ENCODE results near the gene LASP1.

Gene LASP1

DNA sequence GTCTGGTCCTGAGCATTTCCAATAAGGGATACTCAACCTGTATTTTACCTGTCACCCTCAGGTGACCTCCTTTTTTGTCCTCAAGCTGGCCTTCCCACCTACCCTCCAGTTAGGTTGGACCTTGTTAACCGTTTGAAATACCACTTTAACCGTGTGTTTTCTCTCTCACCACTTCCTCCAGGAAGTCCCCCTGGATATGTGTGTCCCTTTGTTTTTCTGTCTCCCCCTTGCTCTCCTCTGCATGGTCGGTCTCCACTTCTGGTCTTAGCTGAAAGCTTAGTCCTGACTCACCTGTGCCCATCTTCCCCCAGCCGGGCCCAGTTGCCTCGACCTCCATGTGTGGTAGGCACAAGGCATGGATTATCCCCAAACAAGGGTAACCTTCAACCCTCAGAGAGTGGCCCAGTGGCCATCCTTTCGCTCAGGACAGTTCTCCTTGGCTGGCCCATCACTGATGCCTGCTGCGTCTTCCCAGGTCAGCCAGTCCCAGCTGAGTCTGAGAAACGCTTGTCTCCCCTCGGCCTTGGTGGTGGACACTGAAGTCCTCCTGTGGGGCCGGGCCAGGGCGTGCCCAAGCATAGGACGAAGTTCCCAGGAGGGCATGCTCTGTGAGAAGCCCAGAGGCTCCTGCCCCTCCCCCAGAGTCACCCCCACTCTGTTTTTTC is 20.0 kb downstream of the LASP1 start:
- DNase-seq = no peak

GRCh38 chr17:38890410-38890746 is 20.5 kb downstream of the LASP1 start:
- DNase-seq = no peak

- no peak for DNase-seq
These were observed 21.6 kb downstream of the LASP1 start for GRCh38 chr17:38891441-38891840.

GRCh38 chr17:38892083-38892482 is 22.2 kb downstream of the LASP1 start:
- DNase-seq = no peak

GRCh38 chr17:38892620-38893019 is 22.8 kb downstream of the LASP1 start:
- DNase-seq = no peak

- DNase-seq = no peak
These were observed 23.3 kb downstream of the LASP1 start for GRCh38 chr17:38893113-38893512.

DNA sequence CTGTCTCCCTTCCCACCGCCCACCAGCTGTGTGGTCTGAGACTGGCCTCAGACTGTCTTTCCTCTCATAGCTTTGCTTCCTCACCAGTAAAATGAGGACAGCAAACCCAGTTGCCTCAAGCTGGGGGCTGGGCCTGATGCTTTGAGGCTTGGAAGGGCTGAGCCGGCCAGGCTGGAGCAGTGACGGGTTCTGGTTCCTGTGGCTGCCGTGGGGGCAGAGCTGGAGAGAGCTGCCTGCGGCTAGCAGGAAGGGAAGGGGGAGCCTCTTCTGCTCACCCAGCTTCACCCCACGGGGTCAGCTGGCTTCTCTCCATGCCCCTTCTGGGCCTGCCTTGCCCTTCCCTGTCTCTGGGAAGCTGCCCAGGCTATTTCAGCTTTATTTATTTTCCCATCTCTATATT is 23.7 kb downstream of the LASP1 start:
- peak in 1 of 2 donors; percentile 30 for DNase-seq

GRCh38 chr17:38894276-38894675 is 24.4 kb downstream of the LASP1 start:
- no peak for DNase-seq

GRCh38 chr17:38896346-38896954 is 26.6 kb downstream of the LASP1 start:
- no peak for DNase-seq

DNA sequence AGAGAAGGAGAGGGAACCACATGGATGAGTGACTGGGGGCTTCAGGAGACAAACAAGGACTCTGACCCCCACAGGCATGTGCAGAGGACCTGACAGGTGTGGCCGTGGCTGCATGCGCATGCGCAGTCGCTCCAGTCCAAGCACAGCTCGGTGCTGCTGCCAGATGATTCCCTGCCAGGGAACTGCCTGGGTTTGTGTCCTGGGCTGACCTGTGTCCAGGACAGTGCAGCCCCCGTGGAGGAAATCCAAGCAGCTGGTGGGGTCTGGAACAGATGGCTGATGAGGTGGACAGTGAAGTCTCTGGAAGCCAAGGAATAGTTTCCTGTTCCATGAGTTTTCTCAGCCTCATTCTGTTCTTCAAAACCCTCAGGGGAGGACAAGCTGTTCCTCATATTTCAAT is 27.3 kb downstream of the LASP1 start:
- DNase-seq = no peak

GRCh38 chr17:38897671-38898290 is 27.9 kb downstream of the LASP1 start:
- no peak for DNase-seq

GRCh38 chr17:38898291-38898679 is 28.4 kb downstream of the LASP1 start:
- DNase-seq = peak in 1 of 2 donors; percentile 26

GRCh38 chr17:38898812-38899348 is 29.0 kb downstream of the LASP1 start:
- DNase-seq = peak; percentile 28 to 91

DNA sequence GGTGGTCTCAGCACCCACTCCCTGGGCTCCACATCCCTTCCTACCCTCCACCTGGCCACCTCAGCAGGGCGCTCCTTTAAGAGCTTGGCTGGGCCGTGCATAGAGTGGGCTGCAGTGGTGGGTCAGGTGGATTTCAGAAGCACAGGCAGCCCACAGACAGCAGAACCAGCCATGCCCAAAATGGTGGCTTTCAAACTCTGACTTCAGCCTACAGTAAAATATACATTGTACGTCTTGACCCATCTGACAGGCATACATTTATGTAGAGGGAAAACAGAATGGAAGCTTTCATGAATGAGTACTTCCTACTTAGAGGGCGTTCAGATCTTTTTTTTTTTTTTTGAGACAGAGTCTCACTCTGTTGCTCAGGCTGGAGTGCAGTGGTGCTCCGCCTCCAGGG is 29.6 kb downstream of the LASP1 start:
- DNase-seq = no peak

GRCh38 chr17:38900978-38901656 is 31.3 kb downstream of the LASP1 start:
- peak; percentile 33 to 79 for DNase-seq

DNA sequence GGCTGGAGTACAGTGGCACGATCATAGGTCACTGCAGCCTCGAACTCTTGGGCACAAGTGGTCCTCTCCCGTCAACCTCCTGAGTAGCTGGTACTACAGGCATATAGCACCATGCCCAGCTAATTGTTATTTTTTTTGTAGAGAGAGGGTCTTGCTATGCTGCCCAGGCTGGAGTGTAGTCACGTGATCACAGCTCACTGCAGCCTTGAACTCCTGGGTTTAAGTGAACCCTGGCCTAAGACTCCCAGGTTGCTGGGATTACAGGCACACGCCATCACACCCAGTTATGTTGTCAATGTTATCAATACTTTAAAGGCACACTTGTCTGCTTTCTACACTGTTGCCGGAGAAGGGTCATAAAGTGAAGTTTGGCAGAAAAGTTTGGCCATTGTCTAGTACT is 33.5 kb downstream of the LASP1 start:
- DNase-seq = no peak

GRCh38 chr17:38904892-38905291 is 35.0 kb downstream of the LASP1 start:
- no peak for DNase-seq

DNA sequence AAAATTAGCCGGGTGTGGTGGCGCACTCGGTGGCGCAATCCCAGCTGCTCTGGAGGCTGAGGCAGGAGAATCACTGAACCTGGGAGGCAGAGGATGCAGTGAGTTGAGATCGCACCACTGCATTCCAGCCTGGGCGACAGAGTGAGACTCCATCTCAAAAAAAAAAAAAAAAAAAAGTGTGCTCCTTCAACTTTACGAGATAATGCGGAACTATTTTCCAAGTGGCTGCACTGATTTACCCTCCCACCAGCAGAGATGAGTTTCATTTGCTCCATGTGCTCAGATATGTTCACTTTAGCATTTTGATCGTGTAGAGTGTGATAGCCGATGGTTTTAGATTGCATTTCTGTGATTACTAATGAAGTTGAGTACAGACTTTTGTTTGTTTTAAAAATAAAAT is 35.5 kb downstream of the LASP1 start:
- no peak for DNase-seq

DNA sequence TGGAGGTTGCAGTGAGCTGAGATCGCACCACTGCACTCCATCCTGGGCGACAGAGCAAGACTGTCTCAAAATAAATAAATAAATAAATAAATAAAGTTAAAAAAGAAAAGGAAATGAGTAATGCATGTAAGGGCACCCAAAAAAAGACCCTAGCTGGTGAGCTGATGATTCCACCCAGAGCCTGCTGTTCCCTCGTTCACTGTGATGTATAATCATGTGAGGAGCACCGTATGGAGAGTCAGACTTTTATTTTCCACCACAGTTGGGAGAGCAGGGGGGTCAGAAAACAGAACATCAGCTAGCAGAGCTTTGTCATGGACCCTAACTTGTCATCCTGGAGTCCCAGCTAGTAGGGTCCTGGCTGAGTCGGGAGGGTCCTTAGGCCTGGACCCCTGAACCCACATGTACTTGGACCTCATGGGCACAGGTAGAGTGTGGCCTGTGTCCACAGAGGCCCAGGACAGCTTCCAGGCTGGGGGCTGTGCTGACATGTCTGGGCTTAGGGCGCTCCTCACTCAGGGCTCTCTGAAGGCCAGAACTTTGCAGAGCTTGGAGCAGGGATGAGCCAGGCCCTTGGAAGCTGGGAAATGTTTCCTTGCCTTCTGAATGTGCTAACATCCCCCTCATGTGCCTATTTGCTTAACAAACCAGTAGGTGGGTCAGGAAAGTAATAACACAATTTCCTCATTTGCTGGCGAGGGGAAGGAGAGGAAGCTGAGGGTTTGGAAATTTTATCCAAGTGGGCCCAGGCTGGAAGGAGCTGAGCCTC is 36.8 kb downstream of the LASP1 start:
- no peak for DNase-seq

DNA sequence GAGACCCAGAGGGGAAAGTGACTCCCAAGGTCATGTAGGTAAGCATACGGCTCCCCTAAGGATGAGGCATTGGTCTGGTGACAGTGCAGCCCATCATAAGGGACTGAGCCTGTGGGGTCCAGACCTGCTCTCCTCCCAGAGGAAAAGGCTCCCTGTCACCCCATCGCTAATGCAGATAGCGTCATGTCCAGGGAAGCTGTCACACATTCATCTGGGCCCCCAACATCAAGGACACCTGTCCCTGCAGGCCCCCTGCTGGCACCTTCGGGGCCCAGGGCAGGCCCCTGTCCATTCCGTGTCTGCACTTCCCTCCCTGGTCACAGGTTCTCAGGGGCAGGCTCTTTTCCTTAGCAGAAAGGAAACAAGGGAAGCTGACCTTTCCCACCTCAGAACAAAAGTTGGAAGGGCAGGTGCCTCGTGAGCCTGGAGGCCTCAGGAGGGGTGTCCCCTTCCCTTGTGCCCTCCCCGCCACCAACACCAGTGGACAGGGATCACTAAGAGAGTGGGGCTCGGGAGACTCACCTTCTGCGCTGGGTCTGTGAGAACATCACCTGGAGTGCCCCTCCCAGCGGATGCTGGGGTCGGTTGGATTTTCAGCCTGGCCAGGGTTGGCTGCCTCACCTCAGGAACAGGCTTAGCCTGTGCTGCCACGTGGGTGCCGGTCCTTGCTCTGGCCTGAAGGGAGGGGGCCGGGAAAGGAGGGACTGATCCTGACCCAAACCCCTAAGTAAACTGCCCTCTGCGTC is 38.2 kb downstream of the LASP1 start:
- DNase-seq = no peak

GRCh38 chr17:38908676-38909181 is 38.9 kb downstream of the LASP1 start:
- DNase-seq = no peak

GRCh38 chr17:38910325-38910724 is 40.5 kb downstream of the LASP1 start:
- no peak for DNase-seq
